ENCODE data around the gene FAM107B. TPM values are rescaled to one million over a fixed set of nuclear protein-coding genes. Genes with fewer than 3 reads are reported as not detected.

FAM107B gene
- total and polyA plus RNA-seq, 2 of the 13 experiments (the other 11 are each of a cell fraction or from before 2014, with no cell fraction given): 15.7 to 24.8 TPM

- TF ChIP-seq RERE (CRISPR knock-in tag; IDR thresholded peaks at IDR 0.05; ENCODE audit: low read depth) (no peak), DNMT3B (CRISPR knock-in tag; conservative IDR thresholded peaks at IDR 0.05) (no peak), RFX5 (IDR thresholded peaks at IDR 0.05; ENCODE audit: low read depth, low read length) (no peak), GABPA (IDR thresholded peaks at IDR 0.05; ENCODE audit: low read depth, low read length) (no peak), GABPA (CRISPR knock-in tag; IDR thresholded peaks at IDR 0.05; ENCODE audit: low read depth) (no peak), BATF2 (CRISPR knock-in tag; IDR thresholded peaks at IDR 0.05) (no peak), ZNF414 (CRISPR knock-in tag; IDR thresholded peaks at IDR 0.05) (no peak), MTA1 (CRISPR knock-in tag; IDR thresholded peaks at IDR 0.05; ENCODE audit: borderline replicate concordance) (no peak), ZSCAN20 (CRISPR knock-in tag; IDR thresholded peaks at IDR 0.05; ENCODE audit: borderline replicate concordance) (no peak), MBNL3 (CRISPR knock-in tag; conservative IDR thresholded peaks at IDR 0.05) (no peak), ZFP41 (CRISPR knock-in tag; IDR thresholded peaks at IDR 0.05; ENCODE audit: borderline replicate concordance) (no peak), CCDC6 (CRISPR knock-in tag; IDR thresholded peaks at IDR 0.05) (no peak), HINFP (CRISPR knock-in tag; IDR thresholded peaks at IDR 0.05; ENCODE audit: low read depth) (no peak), ZKSCAN1 (IDR thresholded peaks at IDR 0.05; ENCODE audit: low read length) (no peak), ZNF263 (CRISPR knock-in tag; IDR thresholded peaks at IDR 0.05) (peak; percentile 71), TP53 (CRISPR knock-in tag; conservative IDR thresholded peaks at IDR 0.05) (no peak), ZNF879 (CRISPR knock-in tag; IDR thresholded peaks at IDR 0.05) (no peak), TIGD3 (CRISPR knock-in tag; IDR thresholded peaks at IDR 0.05; ENCODE audit: borderline replicate concordance) (no peak), ZNF552 (CRISPR knock-in tag; IDR thresholded peaks at IDR 0.05; ENCODE audit: borderline replicate concordance) (no peak), ZKSCAN5 (CRISPR knock-in tag; IDR thresholded peaks at IDR 0.05) (peak; percentile 91)
Observed at GRCh38 chr10:14585287-14586193, 189.2 kb downstream of the FAM107B start (continued).
